Astrocyte (in vitro differentiated cells and primary cell): ENCODE measurements around the gene ACVR1.

Experiments used
- CTCF ChIP-seq: IDR thresholded peaks from 2 replicates; pipeline ENCODE4 v1.5.1; 2011; ENCODE audit warnings: low read depth, mild to moderate bottlenecking, inconsistent platforms, low read length, moderate library complexity; ENCODE audit not compliant: insufficient read depth
- EZH2 ChIP-seq: IDR thresholded peaks from 2 replicates; pipeline ENCODE4 v1.6.1; 2012; ENCODE audit warnings: mild to moderate bottlenecking, low read length, inconsistent platforms; ENCODE audit not compliant: insufficient read depth

DNA sequence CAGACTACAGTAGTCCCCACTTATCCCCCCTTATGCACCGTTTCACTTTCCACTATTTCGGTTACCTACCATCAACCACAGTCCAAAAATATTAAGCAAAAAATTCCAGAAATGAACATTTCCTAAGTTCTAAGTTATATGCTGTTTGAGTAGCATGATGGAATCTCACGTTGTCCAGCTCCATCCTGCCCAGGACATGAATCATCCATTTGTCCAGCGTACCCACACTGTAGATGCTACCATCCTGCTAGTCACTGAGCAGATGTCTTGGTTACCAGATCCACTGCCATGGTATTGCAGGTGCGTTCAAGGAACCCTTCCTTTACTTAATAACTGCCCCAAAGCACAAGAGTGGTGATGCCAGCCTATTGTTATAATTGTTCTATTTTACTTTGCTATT is 87.9 kb downstream of the ACVR1 start:
- no peak for TF ChIP-seq CTCF
- TF ChIP-seq EZH2, result no peak
